Measurements from ENCODE around the gene BMI1. TPM values are rescaled to one million over a fixed set of nuclear protein-coding genes. Genes with fewer than 3 reads are reported as not detected.
A peak's percentile ranks its signal among the peaks of the same experiment; 100 is the strongest.

BMI1 gene
- total and polyA plus RNA-seq, 12 donors: 15.0 to 44.1 (median 32.0) TPM

- Histone ChIP-seq H3K9me3 (no peaks in the 10 kb centered on the region), H3K27ac (peak overlapping the region in 1 of 10 donors; percentile 62), H3K27me3 (peaks cover 18 to 78% (median 62%) of the 10 kb centered on the region in 7 donors), H3K36me3 (peaks cover 0 to 13% (median 0%) of the 10 kb centered on the region in 9 donors), H3K4me3 (peak overlapping the region; percentile 34 to 58 (median 53)), H3K4me1 (peaks cover 0 to 48% (median 34%) of the 10 kb centered on the region in 9 donors)
- peak in 3 of 9 donors; percentile 25 to 31 (median 27) for TF ChIP-seq CTCF (IDR thresholded peaks at IDR 0.05)
- 2% methylated on average over 71 of the region's 71 CpGs for WGBS, 2 donors
- ATAC-seq (peak; percentile 59 to 79 (median 60)), DNase-seq (peak in 1 of 2 donors; percentile 37)
- intact Hi-C loops (cut with DNase I): no loop called here
Measured at GRCh38 chr10:22335173-22335933, 14.5 kb downstream of the BMI1 start.

- intact Hi-C loops (cut with DNase I): no loop called here
Measured at GRCh38 chr10:22338185-22338900, 17.4 kb downstream of the BMI1 start.

GRCh38 chr10:22338931-22339330 is 18.0 kb downstream of the BMI1 start:
- ATAC-seq (no peak), DNase-seq (no peak)
- Histone ChIP-seq H3K36me3 (no peaks in the 10 kb centered on the region), H3K27me3 (peaks cover 18 to 94% (median 87%) of the 10 kb centered on the region in 7 donors), H3K4me1 (peaks cover 0 to 50% (median 39%) of the 10 kb centered on the region in 9 donors), H3K27ac (no peak overlapping the region), H3K9me3 (no peaks in the 10 kb centered on the region), H3K4me3 (no peak overlapping the region)
- intact Hi-C loops (cut with DNase I): no loop called here
- no peak for TF ChIP-seq CTCF (IDR thresholded peaks at IDR 0.05)

More at GRCh38 chr10:22338185-22338900, 17.4 kb downstream of the BMI1 start:
- DNase-seq: no peak
- TF ChIP-seq CTCF (IDR thresholded peaks at IDR 0.05): no peak
- Histone ChIP-seq H3K4me3 (no peak overlapping the region), H3K9me3 (no peaks in the 10 kb centered on the region), H3K27ac (no peak overlapping the region), H3K27me3 (peaks cover 18 to 94% (median 85%) of the 10 kb centered on the region in 7 donors), H3K36me3 (no peaks in the 10 kb centered on the region), H3K4me1 (peaks cover 0 to 56% (median 39%) of the 10 kb centered on the region in 9 donors)
- 13 to 18% methylated on average over 9 of the region's 9 CpGs for WGBS, 2 donors
- ATAC-seq: no peak

- H3K27me3 ChIP-seq: peaks cover 18 to 94% (median 87%) of the 10 kb centered on the region in 7 donors
- ATAC-seq: no peak
- intact Hi-C loops (cut with DNase I): loop anchor here in 6 of 10 donors (5.0 to 10.0 kb wide), 5 partner anchors 95 to 647 kb away; partner anchors contain the start of gene PIP4K2A (in 2 of the 6)
Measured at GRCh38 chr10:22339761-22340328, 18.9 kb downstream of the BMI1 start.

More at GRCh38 chr10:22339761-22340328, 18.9 kb downstream of the BMI1 start:
- DNase-seq: no peak
- H3K27ac ChIP-seq: peak overlapping the region in 8 of 10 donors; percentile 91 to 97 (median 96)
- WGBS, 2 donors: 1% methylated on average over 13 of the region's 13 CpGs
- H3K9me3 ChIP-seq: no peaks in the 10 kb centered on the region
- TF ChIP-seq CTCF (IDR thresholded peaks at IDR 0.05): no peak
- no peaks in the 10 kb centered on the region for H3K36me3 ChIP-seq
- peak overlapping the region; percentile 70 to 90 (median 82) for H3K4me3 ChIP-seq
- peaks cover 0 to 41% (median 33%) of the 10 kb centered on the region in 9 donors for H3K4me1 ChIP-seq

All from heart right ventricle (tissue), 16 donors.